ENCODE data around the gene C11orf98. TPM values are rescaled to one million over a fixed set of nuclear protein-coding genes. Genes with fewer than 3 reads are reported as not detected.
A peak's percentile ranks its signal among the peaks of the same experiment; 100 is the strongest.

C11orf98 gene
- total and polyA plus RNA-seq, 2 of the 13 experiments (the other 11 are each of a cell fraction or from before 2014, with no cell fraction given), result 30.4 to 91.8 TPM

GRCh38 chr11:62678770-62679696 lies 14.0 kb upstream of the C11orf98 start, which contains the start of gene UBXN1 (continued):
- no peak for TF ChIP-seq ZNF407 (CRISPR knock-in tag; IDR thresholded peaks at IDR 0.05; ENCODE audit: not compliant biosample characterization)
- peak; percentile 15; the same call in 1 of the 2 replicates for TF ChIP-seq ZNF83 (CRISPR knock-in tag; IDR thresholded peaks at IDR 0.05; ENCODE audit: borderline replicate concordance)
- peak; percentile 88 for TF ChIP-seq ZNF687 (CRISPR knock-in tag; IDR thresholded peaks at IDR 0.05)
- peak; percentile 56; the same call in 1 of the 2 replicates for TF ChIP-seq ZNF224 (CRISPR knock-in tag; IDR thresholded peaks at IDR 0.05)
- no peak for TF ChIP-seq ZNF333 (CRISPR knock-in tag; IDR thresholded peaks at IDR 0.05; ENCODE audit: borderline replicate concordance)
- peak; percentile 74 for TF ChIP-seq UBTF (CRISPR knock-in tag; IDR thresholded peaks at IDR 0.05)
- TF ChIP-seq PCBP2 (optimal IDR thresholded peaks at IDR 0.05; ENCODE audit: low read depth, low read length, poor library complexity, severe bottlenecking), result no peak
- TF ChIP-seq ZMAT5 (CRISPR knock-in tag; IDR thresholded peaks at IDR 0.05; ENCODE audit: borderline replicate concordance, low read depth), result no peak
- TF ChIP-seq NFRKB (IDR thresholded peaks at IDR 0.05), result no peak
- TF ChIP-seq ZBTB7B (CRISPR knock-in tag; IDR thresholded peaks at IDR 0.05), result peak; percentile 57
- no peak for TF ChIP-seq ZNF33A (CRISPR knock-in tag; IDR thresholded peaks at IDR 0.05; ENCODE audit: borderline replicate concordance)
- TF ChIP-seq PHF21A (CRISPR knock-in tag; IDR thresholded peaks at IDR 0.05), result peak; percentile 59; the same call in 1 of the 2 replicates

Data from HepG2 (cell line).